Naive B cell (primary cell): Measurements from ENCODE around the gene SDSL. TPM values are rescaled to one million over a fixed set of nuclear protein-coding genes. Genes with fewer than 3 reads are reported as not detected.

ENCODE experiments used
- ATAC-seq, 2 donors: fragments of 150-1000 bp; cut with Tn5 transposase; 2 replicates each; pipeline ENCODE4 v1.10.0; 2021; ENCODE audit warnings: low read depth in 2 of 2, mild to moderate bottlenecking in 2 of 2, moderate library complexity in 2 of 2
- DNase-seq: peaks from one replicate; pipeline ENCODE4 v3.0.0; 2022
- H3K27ac Mint-ChIP-seq, 6 donors: one replicate each; pipeline ENCODE4 v1.8.0; 2020 to 2022; ENCODE audit warnings: mild to moderate bottlenecking in 6 of 6, mixed read lengths in 6 of 6, moderate library complexity in 5 of 6, inconsistent platforms in 2 of 6
- H3K27me3 Mint-ChIP-seq, 3 donors: one replicate each; pipeline ENCODE4 v1.8.0; 2021 to 2022; ENCODE audit warnings: mixed read lengths in 3 of 3, mild to moderate bottlenecking in 1 of 3
- H3K36me3 Mint-ChIP-seq, 2 donors: one replicate each; pipeline ENCODE4 v1.8.0; 2020 to 2022; ENCODE audit warnings: mixed read lengths in 2 of 2, inconsistent platforms in 1 of 2, mild to moderate bottlenecking in 1 of 2
- H3K4me1 Mint-ChIP-seq, 3 donors: one replicate each; pipeline ENCODE4 v1.8.0; 2020 to 2022; ENCODE audit warnings: mixed read lengths in 3 of 3, inconsistent platforms in 1 of 3, mild to moderate bottlenecking in 1 of 3, moderate library complexity in 1 of 3
- H3K4me3 Mint-ChIP-seq, 8 donors: one replicate each; pipeline ENCODE4 v1.8.0; 2020 to 2022; ENCODE audit warnings: mild to moderate bottlenecking in 8 of 8, mixed read lengths in 8 of 8, moderate library complexity in 8 of 8, inconsistent platforms in 2 of 8
- H3K9me3 Mint-ChIP-seq, 7 donors: one replicate each; pipeline ENCODE4 v1.8.0; 2020 to 2022; ENCODE audit warnings: mixed read lengths in 7 of 7, mild to moderate bottlenecking in 5 of 7, inconsistent platforms in 2 of 7, moderate library complexity in 1 of 7
- polyA plus RNA-seq, 6 donors: library from polyadenylated mRNA; unstranded; fragments of 300-500 nt; fragmentation: Illumina TruSeq; gene quantifications; one replicate each; pipeline ENCODE4 v1.2.3, GENCODE V29; 2021; ENCODE audit warnings: low read depth in 6 of 6

SDSL gene
- polyA plus RNA-seq, 6 donors from 2014 or later = 0.27 to 0.68 TPM; not detected in 4

DNA sequence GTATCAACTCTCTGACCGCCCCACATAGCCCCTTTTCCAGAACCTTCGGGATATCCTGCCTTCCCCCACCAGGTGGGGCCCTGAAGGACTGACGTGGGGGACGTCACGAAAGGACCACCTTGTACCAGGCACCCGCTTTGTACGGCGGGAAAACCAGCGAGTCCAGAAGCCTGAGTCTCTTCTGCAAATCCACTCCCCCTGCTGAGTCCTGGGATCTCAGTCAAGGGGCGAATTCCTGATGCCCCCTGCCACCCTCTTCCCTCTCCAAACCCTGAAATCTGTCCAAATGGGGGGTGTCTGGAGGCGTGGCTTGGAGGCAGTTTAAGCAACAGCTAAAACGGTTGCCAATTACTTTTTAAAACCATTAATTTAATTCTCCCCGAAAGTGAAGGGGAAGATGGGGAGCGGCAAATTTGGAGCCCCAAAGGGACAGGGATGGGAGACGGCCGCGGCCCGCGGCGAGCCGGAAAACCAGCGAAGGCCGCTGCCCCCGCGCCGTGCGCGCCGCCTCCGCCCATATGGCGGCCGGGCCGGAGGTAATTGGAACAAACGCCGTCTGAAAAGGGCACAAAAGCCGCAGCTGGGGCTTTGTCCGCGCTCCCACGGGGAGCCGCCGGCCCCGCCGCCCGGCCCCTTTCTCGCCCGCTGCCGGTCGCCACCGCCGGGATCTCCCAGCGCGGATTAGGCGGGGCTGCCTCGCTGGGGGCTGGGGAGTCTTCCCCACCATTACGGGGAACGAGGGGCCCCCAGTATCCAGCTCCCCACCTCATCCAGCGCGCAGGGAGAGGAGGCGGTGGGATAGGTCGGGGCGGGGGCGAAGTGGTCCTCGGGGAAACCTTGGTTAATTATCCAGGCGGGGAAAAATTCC lies 42.9 kb downstream of the SDSL start:
- H3K27me3 Mint-ChIP-seq = peaks cover 55 to 90% (median 82%) of the 10 kb centered on the region in 3 donors
- H3K4me1 Mint-ChIP-seq = peaks cover 25 to 40% (median 36%) of the 10 kb centered on the region in 3 donors
- H3K4me3 Mint-ChIP-seq = peak overlapping the region in 7 of 8 donors; percentile 35 to 86 (median 66)
- peaks cover 9 to 17% of the 10 kb centered on the region in 2 donors for H3K36me3 Mint-ChIP-seq
- DNase-seq = no peak
- no peak for ATAC-seq
- peaks cover 0 to 12% (median 4%) of the 10 kb centered on the region in 7 donors for H3K9me3 Mint-ChIP-seq
- H3K27ac Mint-ChIP-seq = peak overlapping the region in 3 of 6 donors; percentile 28 to 47 (median 30)

DNA sequence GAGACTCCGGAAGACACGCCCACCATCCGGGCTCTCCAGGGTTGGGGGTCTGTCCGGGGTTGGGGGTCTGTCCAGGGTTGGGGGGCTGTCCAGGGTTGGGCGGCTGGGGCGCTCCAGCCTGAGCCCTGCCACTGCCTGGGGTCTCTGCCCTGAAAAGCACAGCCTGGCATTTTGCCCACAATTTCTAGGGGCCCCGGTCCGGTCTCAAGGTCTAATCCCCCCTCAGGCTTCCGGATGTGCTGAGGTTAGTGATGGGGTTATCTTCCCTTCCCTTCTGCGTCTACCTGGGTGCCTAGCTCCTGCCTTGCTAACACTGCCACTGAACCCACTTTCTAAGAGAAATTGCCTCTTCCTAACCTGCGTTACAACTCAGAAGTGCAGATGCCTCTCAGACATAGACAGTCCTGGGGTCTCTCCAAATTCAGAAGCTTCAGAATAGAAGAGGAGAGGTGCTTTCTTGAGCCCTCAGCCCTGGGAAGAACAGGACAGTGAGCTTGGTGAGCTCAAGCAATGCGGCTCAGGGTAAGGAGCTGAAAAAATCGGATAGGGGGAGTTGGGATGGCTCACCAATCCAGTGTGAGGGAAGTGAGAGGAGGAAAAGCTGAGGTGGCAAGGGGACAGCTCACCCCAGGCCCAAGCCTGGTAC lies 43.8 kb downstream of the SDSL start:
- ATAC-seq = no peak

GRCh38 chr12:113466454-113467141 lies 44.4 kb downstream of the SDSL start:
- Mint-ChIP-seq H3K4me3 (peak overlapping the region; percentile 58 to 83 (median 77)), H3K27me3 (peaks cover 53 to 85% (median 71%) of the 10 kb centered on the region in 3 donors), H3K36me3 (peaks cover 9 to 17% of the 10 kb centered on the region in 2 donors), H3K4me1 (peaks cover 25 to 40% (median 36%) of the 10 kb centered on the region in 3 donors), H3K27ac (peak overlapping the region in 3 of 6 donors; percentile 25 to 39 (median 32)), H3K9me3 (peaks cover 0 to 11% (median 4%) of the 10 kb centered on the region in 7 donors)
- ATAC-seq = no peak
- no peak for DNase-seq

More for the DNA sequence above, 43.8 kb downstream of the SDSL start:
- H3K27ac Mint-ChIP-seq = peak overlapping the region in 2 of 6 donors; percentile 2 to 47
- peaks cover 55 to 90% (median 76%) of the 10 kb centered on the region in 3 donors for H3K27me3 Mint-ChIP-seq
- peaks cover 25 to 40% (median 36%) of the 10 kb centered on the region in 3 donors for H3K4me1 Mint-ChIP-seq
- H3K36me3 Mint-ChIP-seq = peaks cover 9 to 17% of the 10 kb centered on the region in 2 donors
- H3K9me3 Mint-ChIP-seq = peaks cover 0 to 12% (median 4%) of the 10 kb centered on the region in 7 donors
- peak overlapping the region in 7 of 8 donors; percentile 53 to 78 (median 61) for H3K4me3 Mint-ChIP-seq
- no peak for DNase-seq

GRCh38 chr12:113467142-113467501 lies 44.9 kb downstream of the SDSL start:
- peak overlapping the region in 1 of 6 donors; percentile 39 for H3K27ac Mint-ChIP-seq

GRCh38 chr12:113467502-113468364 lies 45.6 kb downstream of the SDSL start:
- DNase-seq (no peak), ATAC-seq (no peak)
- Mint-ChIP-seq H3K36me3 (peaks cover 9 to 11% of the 10 kb centered on the region in 2 donors), H3K27ac (peak overlapping the region in 1 of 6 donors; percentile 20), H3K9me3 (peaks cover 0 to 6% (median 3%) of the 10 kb centered on the region in 7 donors), H3K4me1 (peaks cover 27 to 36% (median 31%) of the 10 kb centered on the region in 3 donors), H3K27me3 (peaks cover 49 to 86% (median 71%) of the 10 kb centered on the region in 3 donors), H3K4me3 (peak overlapping the region; percentile 7 to 86 (median 74))

More at GRCh38 chr12:113467142-113467501, 44.9 kb downstream of the SDSL start:
- DNase-seq (no peak), ATAC-seq (no peak)
- Mint-ChIP-seq H3K4me3 (peak overlapping the region; percentile 37 to 83 (median 77)), H3K27me3 (peaks cover 54 to 86% (median 71%) of the 10 kb centered on the region in 3 donors), H3K9me3 (peaks cover 0 to 9% (median 3%) of the 10 kb centered on the region in 7 donors), H3K4me1 (peaks cover 28 to 40% (median 36%) of the 10 kb centered on the region in 3 donors), H3K36me3 (peaks cover 9 to 17% of the 10 kb centered on the region in 2 donors)

- Mint-ChIP-seq H3K27me3 (peaks cover 52 to 90% (median 71%) of the 10 kb centered on the region in 3 donors), H3K4me3 (peak overlapping the region in 6 of 8 donors; percentile 7 to 82 (median 53)), H3K9me3 (peaks cover 0 to 6% (median 3%) of the 10 kb centered on the region in 7 donors), H3K4me1 (peaks cover 29 to 39% (median 32%) of the 10 kb centered on the region in 3 donors), H3K27ac (peak overlapping the region in 2 of 6 donors; percentile 80 to 83), H3K36me3 (peaks cover 7 to 8% of the 10 kb centered on the region in 2 donors)
- no peak for ATAC-seq
- DNase-seq = no peak
Observed at GRCh38 chr12:113468365-113469223, 46.4 kb downstream of the SDSL start.

DNA sequence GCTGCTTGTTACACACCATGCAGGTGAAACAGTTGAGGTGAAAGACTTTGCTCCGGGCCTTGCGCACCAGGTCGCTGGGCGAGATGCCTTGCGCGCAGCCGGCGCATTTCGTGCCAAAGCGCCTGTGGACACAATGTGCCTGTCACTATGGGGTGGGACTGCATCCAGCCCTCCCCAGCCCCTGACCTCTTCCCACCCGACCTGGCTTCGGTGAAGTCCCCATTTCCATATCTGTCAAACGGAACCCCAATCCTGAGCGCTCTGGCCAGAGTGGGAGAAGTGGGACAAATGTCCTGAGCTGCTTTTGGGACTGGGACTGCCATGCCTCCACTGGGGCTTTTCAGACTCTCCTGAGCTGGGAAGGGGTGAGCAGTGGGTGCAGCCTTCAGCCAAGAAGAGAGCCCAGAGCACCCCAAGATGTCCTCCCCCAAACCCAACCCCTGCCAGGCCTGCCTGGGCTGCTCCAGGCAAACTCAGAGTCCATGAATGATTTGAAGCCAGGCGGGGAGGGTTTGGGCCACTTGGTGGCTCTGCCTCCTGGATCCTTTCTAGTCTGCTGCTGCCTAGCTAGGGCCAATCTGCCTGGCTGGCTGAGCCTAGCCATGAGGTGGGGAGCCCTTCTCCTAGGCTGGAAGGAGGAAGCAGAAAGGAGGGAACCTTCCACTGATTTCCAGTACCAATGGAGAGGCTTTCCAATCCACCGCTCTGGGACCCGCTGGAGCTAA lies 47.2 kb downstream of the SDSL start:
- H3K4me1 Mint-ChIP-seq = peaks cover 25 to 39% (median 32%) of the 10 kb centered on the region in 3 donors
- ATAC-seq (no peak), DNase-seq (no peak)
- peaks cover 0 to 4% of the 10 kb centered on the region in 2 donors for H3K36me3 Mint-ChIP-seq
- H3K27ac Mint-ChIP-seq = peak overlapping the region in 2 of 6 donors; percentile 10 to 71
- peaks cover 51 to 90% (median 71%) of the 10 kb centered on the region in 3 donors for H3K27me3 Mint-ChIP-seq
- peaks cover 0 to 6% (median 0%) of the 10 kb centered on the region in 7 donors for H3K9me3 Mint-ChIP-seq
- peak overlapping the region in 1 of 8 donors; percentile 3 for H3K4me3 Mint-ChIP-seq

DNA sequence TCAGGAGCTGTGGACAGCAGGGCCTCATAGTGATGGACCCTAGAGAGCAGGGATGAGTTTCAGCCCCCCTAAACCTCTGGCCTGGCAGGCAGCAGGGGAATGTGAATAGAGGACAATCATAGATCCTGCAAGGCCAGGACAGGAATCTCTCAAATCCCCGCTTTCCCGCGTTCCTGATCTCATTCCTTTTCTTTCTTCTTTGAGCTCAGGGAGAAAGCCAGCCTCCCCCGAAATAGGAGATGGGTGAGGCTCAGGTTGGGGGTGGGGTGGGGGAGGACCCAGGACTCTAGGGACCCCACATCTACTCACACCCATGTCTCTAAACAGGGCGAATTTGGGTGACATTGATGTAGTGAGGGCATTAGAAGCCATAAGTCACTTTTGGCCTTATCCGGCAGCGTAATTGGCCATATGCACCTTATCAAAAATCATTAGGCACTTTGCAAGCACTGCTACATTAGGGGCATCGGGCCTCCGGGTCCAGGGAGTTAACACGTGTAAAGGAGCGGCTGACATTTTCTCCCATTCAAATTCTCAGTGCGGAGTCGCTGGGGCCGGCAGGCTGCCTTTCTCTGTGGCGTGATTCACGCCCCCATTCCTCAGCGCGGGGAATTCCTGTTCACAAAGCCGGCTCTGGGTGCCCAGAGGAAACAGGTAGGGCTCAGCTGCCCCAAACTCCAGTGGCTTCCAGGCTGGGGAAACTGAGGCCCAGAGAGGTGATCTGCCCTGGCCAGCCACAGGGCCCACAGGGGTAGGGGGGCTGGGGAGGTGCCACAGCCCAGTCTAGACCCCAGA lies 48.0 kb downstream of the SDSL start:
- H3K27ac Mint-ChIP-seq = no peak overlapping the region
- H3K4me1 Mint-ChIP-seq = peaks cover 27 to 38% (median 31%) of the 10 kb centered on the region in 3 donors
- ATAC-seq (no peak), DNase-seq (no peak)
- H3K4me3 Mint-ChIP-seq = peak overlapping the region in 2 of 8 donors; percentile 28 to 37
- peaks cover 55 to 90% (median 74%) of the 10 kb centered on the region in 3 donors for H3K27me3 Mint-ChIP-seq
- H3K36me3 Mint-ChIP-seq = peaks cover 0 to 6% of the 10 kb centered on the region in 2 donors
- H3K9me3 Mint-ChIP-seq = peaks cover 0 to 6% (median 0%) of the 10 kb centered on the region in 7 donors

DNA sequence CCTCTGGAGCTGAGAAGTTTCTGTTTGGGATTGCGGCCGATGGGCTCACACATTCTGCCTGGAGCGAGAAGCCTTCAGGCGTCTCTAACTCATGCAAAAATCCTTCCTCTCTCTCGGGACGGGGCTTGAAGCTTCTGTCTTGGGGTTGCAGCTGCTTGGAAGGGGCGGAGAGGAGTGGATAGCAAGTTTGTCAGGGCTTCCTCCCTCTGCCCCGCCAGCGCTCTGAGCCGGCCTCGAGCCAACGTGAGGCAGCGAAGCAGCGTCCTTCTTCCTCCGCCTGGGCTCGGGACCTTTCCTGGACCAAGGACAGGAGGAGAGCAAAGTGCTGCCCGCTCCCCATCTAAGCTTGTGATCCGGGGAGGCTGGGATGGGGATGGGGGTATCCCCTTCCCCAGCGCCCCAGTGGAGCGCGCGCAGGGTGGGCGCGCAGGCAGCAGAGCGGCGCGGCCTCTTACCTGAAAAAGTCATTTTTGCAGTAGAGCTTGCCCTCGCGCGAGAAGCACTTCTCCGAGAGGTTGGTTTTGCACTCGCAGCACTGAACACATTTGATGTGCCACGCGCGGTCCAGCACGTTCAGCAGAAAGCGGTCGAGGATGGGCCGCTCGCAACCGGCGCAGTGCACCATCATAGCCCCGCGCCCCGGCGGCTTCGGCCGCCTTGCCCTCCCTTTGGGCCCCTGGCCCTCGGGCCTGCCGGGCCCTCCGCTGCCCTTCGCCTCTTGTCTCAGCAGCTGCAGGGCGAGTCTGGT lies 48.9 kb downstream of the SDSL start:
- no peak for DNase-seq
- ATAC-seq = no peak
- peaks cover 25 to 36% (median 31%) of the 10 kb centered on the region in 3 donors for H3K4me1 Mint-ChIP-seq
- H3K4me3 Mint-ChIP-seq = peak overlapping the region in 2 of 8 donors; percentile 9 to 25
- peaks cover 59 to 94% (median 75%) of the 10 kb centered on the region in 3 donors for H3K27me3 Mint-ChIP-seq
- peaks cover 0 to 9% of the 10 kb centered on the region in 2 donors for H3K36me3 Mint-ChIP-seq
- no peak overlapping the region for H3K27ac Mint-ChIP-seq
- peaks cover 0 to 6% (median 0%) of the 10 kb centered on the region in 7 donors for H3K9me3 Mint-ChIP-seq
